Calu3 (cell line): Measurements from ENCODE around the gene TMEM151B. TPM values are rescaled to one million over a fixed set of nuclear protein-coding genes. Genes with fewer than 3 reads are reported as not detected.

Source experiments
- BruUV-seq: library from RNA; stranded (reverse); fragments of 400-500 nt; replicated peaks from 2 replicates; lab custom pipeline; 2021; lab: Mats Ljungman, UMichigan
- CTCF ChIA-PET: fragments of 300-600 bp; sonication (Branson Sonifier 250); formaldehyde crosslinking; loops from one replicate; lab custom pipeline; 2022; ENCODE audit warnings: antibody characterized with exemption; lab: Charles Lee
- DNase-seq: peaks from one replicate; pipeline ENCODE4 v3.0.0; 2022
- H3K27ac Mint-ChIP-seq: one replicate; pipeline ENCODE4 v1.8.0; 2022; ENCODE audit warnings: mixed read lengths; ENCODE audit not compliant: unreplicated experiment
- H3K27me3 Mint-ChIP-seq: one replicate; pipeline ENCODE4 v1.8.0; 2022; ENCODE audit warnings: mixed read lengths; ENCODE audit not compliant: unreplicated experiment
- H3K36me3 Mint-ChIP-seq: one replicate; pipeline ENCODE4 v1.8.0; 2022; ENCODE audit warnings: mild to moderate bottlenecking, moderate library complexity, mixed read lengths; ENCODE audit not compliant: insufficient read depth, unreplicated experiment
- H3K4me1 Mint-ChIP-seq: one replicate; pipeline ENCODE4 v1.8.0; 2022; ENCODE audit warnings: mild to moderate bottlenecking, low read depth, mixed read lengths; ENCODE audit not compliant: unreplicated experiment
- H3K4me3 Mint-ChIP-seq: one replicate; pipeline ENCODE4 v1.8.0; 2022; ENCODE audit warnings: mild to moderate bottlenecking, low read depth, moderate library complexity, mixed read lengths; ENCODE audit not compliant: unreplicated experiment
- H3K9me3 Mint-ChIP-seq: one replicate; pipeline ENCODE4 v1.8.0; 2022; ENCODE audit warnings: low read depth, mixed read lengths; ENCODE audit not compliant: unreplicated experiment
- CTCF ChIP-seq: fragments of 200-600 bp; IDR thresholded peaks from one replicate; pipeline ENCODE4 v1.8.0; 2022; ENCODE audit warnings: antibody characterized with exemption; ENCODE audit not compliant: unreplicated experiment
- intact Hi-C: fragments of 100-400 bp; cut with micrococcal nuclease; formaldehyde crosslinking; loops from one replicate; pipeline ENCODE4 v1.10.0; 2022; ENCODE audit not compliant: unreplicated experiment
- total RNA-seq: library from RNA; stranded (reverse); gene quantifications from 2 replicates; pipeline ENCODE4 v1.2.3, GENCODE V29; 2022

Gene TMEM151B
- total RNA-seq, 1 experiment from 2014 or later = not detected

- intact Hi-C loops = no loop called here
- BruUV-seq = no TSS peak
- H3K4me3 Mint-ChIP-seq = peak overlapping the region; percentile 98
- peaks cover 36% of the 10 kb centered on the region for H3K4me1 Mint-ChIP-seq
- peaks cover 48% of the 10 kb centered on the region for H3K27me3 Mint-ChIP-seq
- CTCF ChIA-PET = interaction anchor here (3.9 kb wide), 1 partner anchor 73 kb away, joined by 53 read pairs; no protein-coding TSS in a partner anchor
- H3K27ac Mint-ChIP-seq = peak overlapping the region; percentile 80
- DNase-seq = no peak
- H3K9me3 Mint-ChIP-seq = no peaks in the 10 kb centered on the region
- H3K36me3 Mint-ChIP-seq = peaks cover 47% of the 10 kb centered on the region
- TF ChIP-seq CTCF = no peak
Observed at GRCh38 chr6:44265722-44266233, 4.5 kb upstream of the TMEM151B start.

- Mint-ChIP-seq H3K9me3 (no peaks in the 10 kb centered on the region), H3K27ac (no peak overlapping the region), H3K36me3 (peaks cover 47% of the 10 kb centered on the region), H3K27me3 (peaks cover 53% of the 10 kb centered on the region), H3K4me3 (peak overlapping the region; percentile 98), H3K4me1 (peaks cover 31% of the 10 kb centered on the region)
- intact Hi-C loops = no loop called here
- no peak for TF ChIP-seq CTCF
- BruUV-seq = no TSS peak
- DNase-seq = no peak
- CTCF ChIA-PET = interaction anchor here (0.8 to 3.9 kb wide), 3 partner anchors 10 to 72 kb away, joined by 3 to 53 read pairs (median 3); no protein-coding TSS in a partner anchor
Observed at GRCh38 chr6:44266347-44266746, 3.9 kb upstream of the TMEM151B start.

GRCh38 chr6:44267252-44267651 lies 3.0 kb upstream of the TMEM151B start:
- Mint-ChIP-seq H3K27ac (no peak overlapping the region), H3K36me3 (peaks cover 47% of the 10 kb centered on the region), H3K4me1 (peaks cover 25% of the 10 kb centered on the region), H3K9me3 (no peaks in the 10 kb centered on the region), H3K4me3 (no peak overlapping the region), H3K27me3 (peaks cover 62% of the 10 kb centered on the region)
- no peak for DNase-seq
- intact Hi-C loops = no loop called here
- BruUV-seq = no TSS peak
- CTCF ChIA-PET = interaction anchor here (1.0 to 3.9 kb wide), 6 partner anchors 9 to 71 kb away, joined by 3 to 53 read pairs (median 8); no protein-coding TSS in a partner anchor
- no peak for TF ChIP-seq CTCF

- Mint-ChIP-seq H3K27ac (no peak overlapping the region), H3K4me1 (peaks cover 16% of the 10 kb centered on the region), H3K27me3 (peaks cover 71% of the 10 kb centered on the region), H3K4me3 (no peak overlapping the region), H3K36me3 (peaks cover 38% of the 10 kb centered on the region), H3K9me3 (no peaks in the 10 kb centered on the region)
- CTCF ChIA-PET = interaction anchor here (0.5 to 3.9 kb wide), 15 partner anchors 16 to 787 kb away, joined by 3 to 53 read pairs (median 5); partner anchors contain the start of genes AARS2, CDC5L, MRPL14 and TMEM63B
- peak; percentile 88 for TF ChIP-seq CTCF
- intact Hi-C loops = loop anchor here (1.0 to 2.0 kb wide), 2 partner anchors 37 to 70 kb away; no protein-coding TSS in a partner anchor
- no TSS peak for BruUV-seq
- DNase-seq = peak; percentile 77
Observed at GRCh38 chr6:44268095-44268628, 2.1 kb upstream of the TMEM151B start.
